Measurements from ENCODE around the gene CSNK1A1.
"Not testable (repeated sequence)": the region's sequence is repeated elsewhere in the genome, so short reads cannot be mapped to it uniquely, and the experiment has no call there.

Gene CSNK1A1

GRCh38 chr5:149456597-149457392, 94.4 kb downstream of the CSNK1A1 start:
- no peak for DNase-seq (ENCODE audit: low spot score)

- DNase-seq (ENCODE audit: low spot score) = peak; percentile 59
Measured at GRCh38 chr5:149455889-149456409, 95.3 kb downstream of the CSNK1A1 start.

- DNase-seq (ENCODE audit: low spot score) = no peak
Measured at GRCh38 chr5:149453618-149454415, 97.4 kb downstream of the CSNK1A1 start.

- DNase-seq (ENCODE audit: low spot score) = peak; percentile 92
Measured at GRCh38 chr5:149452665-149453617, 98.3 kb downstream of the CSNK1A1 start.

- no peak for DNase-seq (ENCODE audit: low spot score)
Measured at GRCh38 chr5:149452007-149452664, 99.1 kb downstream of the CSNK1A1 start.

- peak; percentile 82 for DNase-seq (ENCODE audit: low spot score)
Measured at GRCh38 chr5:149450199-149450598, 101.0 kb downstream of the CSNK1A1 start.

GRCh38 chr5:149448831-149449714, 102.2 kb downstream of the CSNK1A1 start:
- DNase-seq (ENCODE audit: low spot score) = no peak

GRCh38 chr5:149448431-149448830, 102.8 kb downstream of the CSNK1A1 start:
- DNase-seq (ENCODE audit: low spot score) = no peak

- DNase-seq (ENCODE audit: low spot score) = no peak
Measured at GRCh38 chr5:149447373-149448367, 103.6 kb downstream of the CSNK1A1 start.

GRCh38 chr5:149446794-149447193, 104.4 kb downstream of the CSNK1A1 start:
- DNase-seq (ENCODE audit: low spot score) = not testable (repeated sequence)

- DNase-seq (ENCODE audit: low spot score) = peak; percentile 90
Measured at GRCh38 chr5:149445739-149446369, 105.4 kb downstream of the CSNK1A1 start.

- DNase-seq (ENCODE audit: low spot score) = no peak
Measured at GRCh38 chr5:149445343-149445738, 105.9 kb downstream of the CSNK1A1 start.

GRCh38 chr5:149444430-149444829, 106.8 kb downstream of the CSNK1A1 start:
- DNase-seq (ENCODE audit: low spot score) = not testable (repeated sequence)

- no peak for DNase-seq (ENCODE audit: low spot score)
Measured at GRCh38 chr5:149443210-149443609, 108.0 kb downstream of the CSNK1A1 start.

- peak; percentile 87 for DNase-seq (ENCODE audit: low spot score)
Measured at GRCh38 chr5:149442563-149443182, 108.6 kb downstream of the CSNK1A1 start.

All from AG20443 (cell line).